IMR-90 (cell line): ENCODE data around the gene RPS8. TPM values are rescaled to one million over a fixed set of nuclear protein-coding genes. Genes with fewer than 3 reads are reported as not detected.
"Not testable (repeated sequence)": the region's sequence is repeated elsewhere in the genome, so short reads cannot be mapped to it uniquely, and the experiment has no call there.

Experiments
- ATAC-seq: fragments of 200-7000 bp; cut with Tn5 transposase; 2 replicates; pipeline ENCODE4 v1.9.1; 2020; ENCODE audit warnings: low read depth, mild to moderate bottlenecking, moderate library complexity
- BruUV-seq: library from RNA; stranded (reverse); fragments of 400-500 nt; replicated peaks from 2 replicates; lab custom pipeline; 2021; lab: Mats Ljungman, UMichigan
- CTCF ChIA-PET: fragments of 300-600 bp; formaldehyde crosslinking; extraction: SDS; loops from one replicate; lab custom pipeline; 2021; ENCODE audit warnings: antibody characterized with exemption; lab: Yijun Ruan, JAX
- POLR2A ChIA-PET: fragments of 300-600 bp; sonication (Branson Sonifier 250); formaldehyde crosslinking; loops from one replicate; lab custom pipeline; 2022; ENCODE audit warnings: antibody characterized with exemption; ENCODE audit not compliant: unreplicated experiment; lab: Charles Lee
- DNase-seq: peaks from one replicate; pipeline ENCODE4 v3.0.0; 2013
- H2AFZ ChIP-seq: replicated peaks from 2 replicates; pipeline ENCODE3; 2013; ENCODE audit warnings: low read length, mild to moderate bottlenecking; ENCODE audit not compliant: poor library complexity
- H2AK5ac ChIP-seq: 2 replicates; pipeline ENCODE4 v1.6.1; 2013; ENCODE audit warnings: low read depth, low read length, inconsistent platforms
- H2AK9ac ChIP-seq: replicated peaks from 2 replicates; pipeline ENCODE3; 2013; ENCODE audit warnings: mild to moderate bottlenecking, low read depth, low read length, moderate library complexity; ENCODE audit not compliant: poor library complexity
- H2BK120ac ChIP-seq: 2 replicates; pipeline ENCODE4 v1.6.1; 2013; ENCODE audit warnings: low read depth, low read length, inconsistent platforms
- H2BK15ac ChIP-seq: 3 replicates; pipeline ENCODE4 v1.6.1; 2013; ENCODE audit warnings: low read depth, low read length, inconsistent platforms
- H2BK20ac ChIP-seq: 2 replicates; pipeline ENCODE4 v1.6.1; 2013; ENCODE audit warnings: low read depth, mild to moderate bottlenecking, inconsistent platforms, low read length, moderate library complexity
- H2BK5ac ChIP-seq: 2 replicates; pipeline ENCODE4 v1.6.1; 2013; ENCODE audit warnings: mild to moderate bottlenecking, low read depth, low read length, inconsistent platforms; ENCODE audit not compliant: poor library complexity, severe bottlenecking
- H3K14ac ChIP-seq: replicated peaks from 2 replicates; pipeline ENCODE4 v1.6.1; 2013; ENCODE audit warnings: low read depth, low read length, inconsistent platforms
- H3K18ac ChIP-seq: 2 replicates; pipeline ENCODE4 v1.6.1; 2013; ENCODE audit warnings: low read depth, low read length, control low read depth
- H3K23ac ChIP-seq: 2 replicates; pipeline ENCODE4 v1.6.1; 2013; ENCODE audit warnings: low read depth, low read length, inconsistent platforms
- H3K27ac ChIP-seq: 2 replicates; pipeline ENCODE4 v1.5.1; 2013; ENCODE audit warnings: mild to moderate bottlenecking, control low read depth, low read length; ENCODE audit not compliant: insufficient read depth
- H3K27me3 ChIP-seq: 2 replicates; pipeline ENCODE4 v1.6.1; 2013; ENCODE audit warnings: low read length; ENCODE audit not compliant: control insufficient read depth, insufficient read depth
- H3K36me3 ChIP-seq: 2 replicates; pipeline ENCODE4 v1.6.1; 2013; ENCODE audit warnings: low read length, mixed read lengths; ENCODE audit not compliant: control insufficient read depth, insufficient read depth
- H3K4ac ChIP-seq: 2 replicates; pipeline ENCODE4 v1.6.1; 2013; ENCODE audit warnings: low read depth, low read length, inconsistent platforms
- H3K4me1 ChIP-seq: 2 replicates; pipeline ENCODE4 v1.6.1; 2013; ENCODE audit warnings: low read length, mixed read lengths; ENCODE audit not compliant: control insufficient read depth, insufficient read depth
- H3K4me2 ChIP-seq: 2 replicates; pipeline ENCODE4 v1.6.1; 2013; ENCODE audit warnings: low read depth, mild to moderate bottlenecking, control low read depth, low read length, moderate library complexity
- H3K4me3 ChIP-seq: 2 replicates; pipeline ENCODE4 v1.5.1; 2013; ENCODE audit warnings: low read depth, mild to moderate bottlenecking, control low read depth, low read length, moderate library complexity; ENCODE audit not compliant: insufficient read depth
- H3K56ac ChIP-seq: 2 replicates; pipeline ENCODE4 v1.6.1; 2013; ENCODE audit warnings: low read length, inconsistent platforms; ENCODE audit not compliant: insufficient read depth; ENCODE audit errors: extremely low read depth
- H3K79me1 ChIP-seq, 2 experiments: 2 replicates each; pipeline ENCODE4 v1.6.1; 2013; ENCODE audit warnings: low read length in 2 of 2, inconsistent platforms in 1 of 2, low read depth in 1 of 2
- H3K9ac ChIP-seq: 2 replicates; pipeline ENCODE4 v1.6.1; 2013; ENCODE audit warnings: low read depth, low read length, control low read depth
- H3K9me1 ChIP-seq: 2 replicates; pipeline ENCODE4 v1.6.1; 2013; ENCODE audit warnings: low read length, inconsistent platforms; ENCODE audit not compliant: insufficient read depth
- H3K9me3 ChIP-seq: 2 replicates; pipeline ENCODE4 v1.6.1; 2013; ENCODE audit warnings: low read length; ENCODE audit not compliant: control insufficient read depth, insufficient read depth
- H4K20me1 ChIP-seq: 2 replicates; pipeline ENCODE4 v1.6.1; 2013; ENCODE audit warnings: low read length, inconsistent platforms; ENCODE audit not compliant: insufficient read depth
- H4K5ac ChIP-seq: 2 replicates; pipeline ENCODE4 v1.6.1; 2013; ENCODE audit warnings: mild to moderate bottlenecking, low read depth, low read length, control low read depth
- H4K8ac ChIP-seq, 2 experiments: 2 replicates each; pipeline ENCODE4 v1.6.1; 2013; ENCODE audit warnings: low read depth in 2 of 2, low read length in 2 of 2, control low read depth in 1 of 2, inconsistent platforms in 1 of 2
- H4K91ac ChIP-seq: 2 replicates; pipeline ENCODE4 v1.6.1; 2013; ENCODE audit warnings: low read depth, low read length, inconsistent platforms; ENCODE audit not compliant: insufficient read depth
- BHLHE40 ChIP-seq: fragments of 150-350 bp; IDR thresholded peaks from 2 replicates; pipeline ENCODE4 v1.6.1; 2016; ENCODE audit warnings: mild to moderate bottlenecking, low read depth, low read length
- RFX5 ChIP-seq: IDR thresholded peaks from 2 replicates; pipeline ENCODE4 v1.8.0; 2012; ENCODE audit warnings: low read depth, mild to moderate bottlenecking, low read length, moderate library complexity
- WGBS, 2 experiments: methylation state at CpG; one replicate each; pipeline versions ENCODE4 v1.1.5 to v1.1.7; 2013; ENCODE audit warnings: missing lambda C conversion rate in 2 of 2; ENCODE audit not compliant: insufficient read length in 1 of 2; ENCODE audit errors: extremely low coverage in 2 of 2; 5-methylcytosine and 5-hydroxymethylcytosine counted together
- dilution Hi-C: fragments of 300-500 bp; cut with HindIII; formaldehyde crosslinking; loops from one replicate; pipeline ENCODE4 v1.14.3; 2018; ENCODE audit warnings: low sequenced_read_pairs; ENCODE audit not compliant: unreplicated experiment
- in situ Hi-C: fragments of 300-500 bp; cut with MboI; formaldehyde crosslinking; loops from 3 replicates; pipeline ENCODE4 v1.14.3; 2019; ENCODE audit warnings: low sequenced_read_pairs, inconsistent platforms, mixed read lengths
- intact Hi-C: fragments of 100-400 bp; cut with micrococcal nuclease; formaldehyde crosslinking; loops from 2 replicates; pipeline ENCODE4 v1.10.0; 2022
- polyA plus RNA-seq, 3 experiments: library from polyadenylated mRNA; depleted of rRNA; stranded (reverse); fragments of >200 nt; gene quantifications; 2 replicates each; pipeline ENCODE4 v1.2.3, GENCODE V29; 2012; ENCODE audit warnings: low replicate concordance in 1 of 3
- total RNA-seq: library from RNA; depleted of rRNA; stranded (reverse); fragments of >200 nt; gene quantifications from 2 replicates; pipeline ENCODE4 v1.2.3, GENCODE V29; 2012
- TF ChIP-seq, protein P1 (sequence below): fragments of 150-350 bp; IDR thresholded peaks from 2 replicates; pipeline ENCODE4 v1.6.1; 2017; ENCODE audit warnings: mild to moderate bottlenecking, antibody characterized with exemption, low read length, low read depth
- TF ChIP-seq, protein P2 (sequence below): fragments of 150-350 bp; IDR thresholded peaks from 2 replicates; pipeline ENCODE4 v1.6.1; 2016; ENCODE audit warnings: low read depth, mild to moderate bottlenecking, low read length, moderate library complexity, borderline replicate concordance

Gene RPS8
- total and polyA plus RNA-seq, 2 of the 4 experiments (the other 2 are of a cell fraction), result 2,171 to 2,255 TPM

DNA sequence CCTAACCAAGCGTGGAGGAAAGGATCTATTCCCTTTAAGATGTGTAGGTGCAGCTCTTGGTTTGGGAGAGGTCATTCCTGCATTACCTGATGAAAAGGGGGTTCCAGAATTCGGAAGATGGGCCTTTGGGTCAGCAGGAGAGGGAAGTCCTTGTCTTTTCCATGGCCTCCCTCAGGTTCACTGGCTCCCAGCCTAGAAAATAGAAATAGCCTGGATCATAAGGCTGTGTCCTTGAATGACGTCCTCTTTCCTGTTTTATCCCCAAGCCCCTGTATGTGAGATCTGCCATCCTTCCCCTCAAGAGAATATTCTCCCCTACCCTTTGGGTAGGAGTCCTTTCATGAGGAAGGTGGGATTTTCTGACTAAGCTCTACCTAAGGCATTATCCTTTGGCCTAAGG lies 14.5 kb upstream of the RPS8 start:
- no peak overlapping the region for H3K23ac ChIP-seq
- H3K18ac ChIP-seq, result no peak overlapping the region
- no peak overlapping the region for H3K4ac ChIP-seq
- H3K14ac ChIP-seq, result no peak overlapping the region
- no peaks in the 10 kb centered on the region for H3K4me1 ChIP-seq
- H2AFZ ChIP-seq, result no peak overlapping the region
- ATAC-seq (no peak), DNase-seq (no peak)
- no peak overlapping the region for H3K4me3 ChIP-seq
- H3K79me1 ChIP-seq, result peaks cover 4 to 8% of the 10 kb centered on the region in 2 experiments
- H4K91ac ChIP-seq, result no peak overlapping the region
- POLR2A ChIA-PET, result no interaction called here
- no CpG with 5 or more reads among the region's 3 CpGs for WGBS, 2 experiments
- H3K36me3 ChIP-seq, result peaks cover 34% of the 10 kb centered on the region
- H4K5ac ChIP-seq, result no peak overlapping the region
- H3K27me3 ChIP-seq, result no peaks in the 10 kb centered on the region
- no peak overlapping the region for H3K4me2 ChIP-seq
- no TSS peak for BruUV-seq
- no peak overlapping the region for H2AK9ac ChIP-seq
- dilution Hi-C loops, result no loop called here
- no peak overlapping the region for H2BK120ac ChIP-seq
- H2BK15ac ChIP-seq, result no peak overlapping the region
- in situ Hi-C loops, result no loop called here
- no peak overlapping the region for H3K9ac ChIP-seq
- H2AK5ac ChIP-seq, result no peak overlapping the region
- no peaks in the 10 kb centered on the region; the same call in 1 of the 2 replicates for H3K9me1 ChIP-seq
- no peak overlapping the region for H2BK20ac ChIP-seq
- no peaks in the 10 kb centered on the region for H4K20me1 ChIP-seq
- H3K27ac ChIP-seq, result no peak overlapping the region
- CTCF ChIA-PET, result no interaction called here
- no peak overlapping the region for H4K8ac ChIP-seq
- intact Hi-C loops, result no loop called here
- H3K56ac ChIP-seq, result no peak overlapping the region
- H2BK5ac ChIP-seq, result no peak overlapping the region
- TF ChIP-seq, protein P1, sequence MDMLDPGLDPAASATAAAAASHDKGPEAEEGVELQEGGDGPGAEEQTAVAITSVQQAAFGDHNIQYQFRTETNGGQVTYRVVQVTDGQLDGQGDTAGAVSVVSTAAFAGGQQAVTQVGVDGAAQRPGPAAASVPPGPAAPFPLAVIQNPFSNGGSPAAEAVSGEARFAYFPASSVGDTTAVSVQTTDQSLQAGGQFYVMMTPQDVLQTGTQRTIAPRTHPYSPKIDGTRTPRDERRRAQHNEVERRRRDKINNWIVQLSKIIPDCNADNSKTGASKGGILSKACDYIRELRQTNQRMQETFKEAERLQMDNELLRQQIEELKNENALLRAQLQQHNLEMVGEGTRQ, result no peak
- TF ChIP-seq, protein P2, sequence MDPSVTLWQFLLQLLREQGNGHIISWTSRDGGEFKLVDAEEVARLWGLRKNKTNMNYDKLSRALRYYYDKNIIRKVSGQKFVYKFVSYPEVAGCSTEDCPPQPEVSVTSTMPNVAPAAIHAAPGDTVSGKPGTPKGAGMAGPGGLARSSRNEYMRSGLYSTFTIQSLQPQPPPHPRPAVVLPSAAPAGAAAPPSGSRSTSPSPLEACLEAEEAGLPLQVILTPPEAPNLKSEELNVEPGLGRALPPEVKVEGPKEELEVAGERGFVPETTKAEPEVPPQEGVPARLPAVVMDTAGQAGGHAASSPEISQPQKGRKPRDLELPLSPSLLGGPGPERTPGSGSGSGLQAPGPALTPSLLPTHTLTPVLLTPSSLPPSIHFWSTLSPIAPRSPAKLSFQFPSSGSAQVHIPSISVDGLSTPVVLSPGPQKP, result no peak
- no peak for TF ChIP-seq BHLHE40
- TF ChIP-seq RFX5, result no peak
- no peaks in the 10 kb centered on the region for H3K9me3 ChIP-seq

DNA sequence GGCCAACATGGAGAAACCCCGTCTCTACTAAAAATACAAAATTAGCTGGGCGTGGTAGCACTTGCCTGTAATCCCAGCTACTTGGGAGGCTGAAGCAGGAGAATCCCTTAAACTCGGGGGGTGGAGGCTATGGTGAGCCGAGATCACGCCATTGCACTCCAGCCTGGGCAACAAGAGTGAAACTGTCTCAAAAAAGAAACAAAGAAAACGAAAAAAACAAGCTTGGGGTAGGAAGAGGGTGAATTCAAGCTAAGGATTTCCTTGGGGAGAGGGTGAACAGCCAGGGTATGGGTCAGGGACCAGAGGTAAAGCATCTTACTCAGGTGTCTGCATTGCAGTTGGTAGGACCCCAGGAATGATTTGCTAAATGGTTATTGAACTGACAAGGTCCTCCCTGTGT lies 8.9 kb upstream of the RPS8 start:
- H3K23ac ChIP-seq, H3K56ac ChIP-seq, H4K20me1 ChIP-seq, H3K14ac ChIP-seq, H3K4me3 ChIP-seq, POLR2A ChIA-PET, H3K9me3 ChIP-seq, H2BK120ac ChIP-seq, H4K8ac ChIP-seq, H3K27me3 ChIP-seq, H2BK5ac ChIP-seq, in situ Hi-C loops, H2BK15ac ChIP-seq, H3K4ac ChIP-seq, dilution Hi-C loops, H3K79me1 ChIP-seq, H3K9me1 ChIP-seq, H2AK9ac ChIP-seq, H3K4me1 ChIP-seq, H3K27ac ChIP-seq, H4K91ac ChIP-seq, H2BK20ac ChIP-seq, H4K5ac ChIP-seq, BruUV-seq, intact Hi-C loops, H3K4me2 ChIP-seq, H2AK5ac ChIP-seq, H3K9ac ChIP-seq, DNase-seq, H3K18ac ChIP-seq, ATAC-seq: not testable (repeated sequence)
- H3K36me3 ChIP-seq, result peaks cover 25% of the 10 kb centered on the region
- 96% methylated on average over 3 of the region's 6 CpGs; no CpG with 5 or more reads in 1 of the 2 experiments for WGBS, 2 experiments
- CTCF ChIA-PET, result interaction anchor here (0.6 kb wide), 1 partner anchor 36 kb away, joined by 3 read pairs; no protein-coding TSS in a partner anchor
- peak overlapping the region; percentile 21 for H2AFZ ChIP-seq
